Tibial nerve (tissue), 3 donors: ENCODE data around the gene FKBP8.

Source experiments
- POLR2A ChIP-seq, 2 donors: fragments of 450-650 bp; IDR thresholded peaks; one replicate each; pipeline ENCODE4 v1.6.1; 2017; ENCODE audit warnings: antibody characterized with exemption in 2 of 2, mild to moderate bottlenecking in 2 of 2, moderate library complexity in 2 of 2
- TF ChIP-seq, protein P1 (sequence below), 5 experiments: fragments of 200-600 bp in 3 of 5; fragments of 450-650 bp in 2 of 5; sonication (generic) in 3 of 5; IDR thresholded peaks; one replicate each; pipeline ENCODE4 v1.5.1; 2016 to 2019; ENCODE audit warnings: antibody characterized with exemption in 5 of 5, mild to moderate bottlenecking in 3 of 5, moderate library complexity in 2 of 5

DNA sequence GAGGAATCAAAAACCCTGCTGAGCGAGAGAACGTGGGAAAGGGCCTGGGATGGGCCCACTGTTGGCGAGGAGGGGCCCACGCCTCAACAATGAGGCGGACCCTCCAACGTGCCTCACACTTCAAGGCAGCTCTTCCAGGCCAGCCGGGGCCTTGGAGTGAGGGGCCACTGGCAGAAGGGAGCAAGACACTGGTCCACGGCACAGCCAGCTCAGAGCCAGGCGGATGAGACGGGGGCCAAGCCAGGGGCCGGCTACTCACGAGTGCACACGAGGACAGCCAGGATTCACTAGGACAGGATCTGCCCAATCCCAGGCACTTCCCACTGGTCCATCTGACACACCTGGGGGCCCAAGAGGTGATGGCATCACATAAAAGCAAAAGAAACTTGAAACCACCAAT is 42.0 kb downstream of the FKBP8 start:
- TF ChIP-seq POLR2A (IDR thresholded peaks at IDR 0.05), result no peak
- TF ChIP-seq, protein P1, sequence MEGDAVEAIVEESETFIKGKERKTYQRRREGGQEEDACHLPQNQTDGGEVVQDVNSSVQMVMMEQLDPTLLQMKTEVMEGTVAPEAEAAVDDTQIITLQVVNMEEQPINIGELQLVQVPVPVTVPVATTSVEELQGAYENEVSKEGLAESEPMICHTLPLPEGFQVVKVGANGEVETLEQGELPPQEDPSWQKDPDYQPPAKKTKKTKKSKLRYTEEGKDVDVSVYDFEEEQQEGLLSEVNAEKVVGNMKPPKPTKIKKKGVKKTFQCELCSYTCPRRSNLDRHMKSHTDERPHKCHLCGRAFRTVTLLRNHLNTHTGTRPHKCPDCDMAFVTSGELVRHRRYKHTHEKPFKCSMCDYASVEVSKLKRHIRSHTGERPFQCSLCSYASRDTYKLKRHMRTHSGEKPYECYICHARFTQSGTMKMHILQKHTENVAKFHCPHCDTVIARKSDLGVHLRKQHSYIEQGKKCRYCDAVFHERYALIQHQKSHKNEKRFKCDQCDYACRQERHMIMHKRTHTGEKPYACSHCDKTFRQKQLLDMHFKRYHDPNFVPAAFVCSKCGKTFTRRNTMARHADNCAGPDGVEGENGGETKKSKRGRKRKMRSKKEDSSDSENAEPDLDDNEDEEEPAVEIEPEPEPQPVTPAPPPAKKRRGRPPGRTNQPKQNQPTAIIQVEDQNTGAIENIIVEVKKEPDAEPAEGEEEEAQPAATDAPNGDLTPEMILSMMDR (IDR thresholded peaks at IDR 0.05), result no peak
